Pancreas (tissue), 10 donors: ENCODE data around the gene RNF157. TPM values are rescaled to one million over a fixed set of nuclear protein-coding genes. Genes with fewer than 3 reads are reported as not detected.

Experiments
- ATAC-seq, 4 donors: fragments of 200-7000 bp; cut with Tn5 transposase; one replicate each; pipeline versions ENCODE4 v1.8.0 to v1.9.1; 2020; ENCODE audit warnings: mild to moderate bottlenecking in 4 of 4, moderate library complexity in 4 of 4
- DNase-seq, 6 donors: peaks; one replicate each; pipeline ENCODE4 v3.0.0-alpha.2; 2020
- FAIRE-seq: peaks from 2 replicates; lab custom pipeline; 2012; peaks lifted over from hg19 to GRCh38; lab: Jason Lieb, UNC
- H3K27ac ChIP-seq, 4 donors: fragments of 200-600 bp; sonication (generic); 1 replicate in 3 of 4; 2 replicates in 1 of 4; pipeline versions ENCODE4 v1.5.0 to v1.8.0; 2020
- H3K27me3 ChIP-seq, 4 donors: fragments of 200-600 bp; one replicate each; pipeline ENCODE4 v1.8.0; 2021
- H3K36me3 ChIP-seq, 3 donors: fragments of 200-600 bp; sonication (generic) in 1 of 3; one replicate each; pipeline versions ENCODE4 v1.5.0 to v1.8.0; 2020 to 2021
- H3K4me1 ChIP-seq, 3 donors: fragments of 200-600 bp; one replicate each; pipeline ENCODE4 v1.8.0; 2021
- H3K4me3 ChIP-seq, 4 donors: fragments of 200-600 bp; sonication (generic) in 2 of 4; one replicate each; pipeline versions ENCODE4 v1.5.0 to v1.8.0; 2020 to 2021
- H3K9me3 ChIP-seq, 4 donors: fragments of 200-600 bp; one replicate each; pipeline ENCODE4 v1.8.0; 2021
- WGBS, 2 donors: extraction: QIAGEN DNeasy Blood & Tissue Kit; methylation state at CpG; one replicate each; pipeline ENCODE4 v1.1.7; 2013; 5-methylcytosine and 5-hydroxymethylcytosine counted together
- intact Hi-C, 3 donors: fragments of 100-400 bp; cut with DNase I; formaldehyde crosslinking; loops; one replicate each; pipeline versions ENCODE4 v1.11.1 to v1.14.2; 2022
- polyA plus RNA-seq, 2 donors: library from polyadenylated mRNA; stranded (reverse); fragments of 200-250 nt; gene quantifications; one replicate each; pipeline ENCODE4 v1.2.3, GENCODE V29; 2013
- total RNA-seq, 6 donors: library from RNA; stranded (reverse); fragmentation: NEBNext Ultra II Directional in 4 of 6; extraction: Animal tissue kit (Norgen Biotek cat#: 25700) in 4 of 6; gene quantifications; one replicate each; pipeline versions ENCODE4 v1.2.1 to v1.2.4, GENCODE V29; 2021 to 2023
- TF ChIP-seq, protein P1 (sequence below), 4 donors: fragments of 200-600 bp; sonication (generic) in 3 of 4; IDR thresholded peaks; one replicate each; pipeline versions ENCODE4 v1.5.0 to v1.8.0; 2021; ENCODE audit warnings: antibody characterized with exemption in 4 of 4
- donor health status: healthy with polysubstance abuse.
- donor health status: DM: no; HTN: no; CAD: no; lungs with moderate emphysema.
- donor health status: DM: no; HTN: no; CAD: no.
- donor health status: control.
- donor health status: control.
- donor health status: Bipolar disorder and iron deficiency.
- donor health status: DM: yes; HTN: yes; CAD: no.
- donor health status: DM: no; HTN: no; CAD: no.
- donor health status: DM: no; HTN: no; CAD: no.
- donor health status: DM: yes; HTN: yes; CAD: no.

RNF157 gene
- total and polyA plus RNA-seq, 8 donors, result 0.87 to 6.4 (median 3.3) TPM

DNA sequence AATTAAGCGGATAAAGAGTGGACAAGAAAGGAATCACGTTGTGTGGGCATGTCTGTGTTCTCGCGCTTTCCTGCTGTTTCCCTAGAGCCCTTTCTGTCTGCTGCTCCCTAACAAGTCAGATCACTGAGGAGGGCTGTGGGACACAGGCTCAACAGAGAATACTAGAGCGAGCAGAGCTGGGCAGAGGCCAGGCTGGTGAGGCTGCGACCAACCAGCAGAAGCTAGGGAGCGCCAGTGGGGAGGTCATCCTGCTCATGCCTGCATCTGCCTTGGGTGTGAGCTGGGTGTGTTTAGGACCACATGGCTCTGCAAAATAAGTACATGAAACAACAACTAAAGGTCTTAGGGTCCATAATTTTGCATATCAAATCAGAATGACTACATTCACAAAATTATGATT is 87.7 kb downstream of the RNF157 start:
- intact Hi-C loops, result loop anchor here in 1 of 3 donors (5.0 kb wide), 1 partner anchor 35 kb away; no protein-coding TSS in a partner anchor
- H3K36me3 ChIP-seq, result no peaks in the 10 kb centered on the region
- ATAC-seq (no peak), FAIRE-seq (no peak), DNase-seq (no peak)
- H3K4me3 ChIP-seq, result no peak overlapping the region
- H3K4me1 ChIP-seq, result no peaks in the 10 kb centered on the region
- H3K27me3 ChIP-seq, result no peaks in the 10 kb centered on the region
- H3K9me3 ChIP-seq, result no peaks in the 10 kb centered on the region
- TF ChIP-seq, protein P1, sequence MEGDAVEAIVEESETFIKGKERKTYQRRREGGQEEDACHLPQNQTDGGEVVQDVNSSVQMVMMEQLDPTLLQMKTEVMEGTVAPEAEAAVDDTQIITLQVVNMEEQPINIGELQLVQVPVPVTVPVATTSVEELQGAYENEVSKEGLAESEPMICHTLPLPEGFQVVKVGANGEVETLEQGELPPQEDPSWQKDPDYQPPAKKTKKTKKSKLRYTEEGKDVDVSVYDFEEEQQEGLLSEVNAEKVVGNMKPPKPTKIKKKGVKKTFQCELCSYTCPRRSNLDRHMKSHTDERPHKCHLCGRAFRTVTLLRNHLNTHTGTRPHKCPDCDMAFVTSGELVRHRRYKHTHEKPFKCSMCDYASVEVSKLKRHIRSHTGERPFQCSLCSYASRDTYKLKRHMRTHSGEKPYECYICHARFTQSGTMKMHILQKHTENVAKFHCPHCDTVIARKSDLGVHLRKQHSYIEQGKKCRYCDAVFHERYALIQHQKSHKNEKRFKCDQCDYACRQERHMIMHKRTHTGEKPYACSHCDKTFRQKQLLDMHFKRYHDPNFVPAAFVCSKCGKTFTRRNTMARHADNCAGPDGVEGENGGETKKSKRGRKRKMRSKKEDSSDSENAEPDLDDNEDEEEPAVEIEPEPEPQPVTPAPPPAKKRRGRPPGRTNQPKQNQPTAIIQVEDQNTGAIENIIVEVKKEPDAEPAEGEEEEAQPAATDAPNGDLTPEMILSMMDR (IDR thresholded peaks at IDR 0.05), result no peak
- H3K27ac ChIP-seq, result no peak overlapping the region
- WGBS, 2 donors, result 83% methylated on average over 7 of the region's 7 CpGs

GRCh38 chr17:76151896-76152454 is 88.3 kb downstream of the RNF157 start:
- no peak for DNase-seq
- TF ChIP-seq, protein P1 (IDR thresholded peaks at IDR 0.05), result no peak
- no peak for FAIRE-seq
- no peak for ATAC-seq
- Histone ChIP-seq H3K4me3 (no peak overlapping the region), H3K36me3 (no peaks in the 10 kb centered on the region), H3K27me3 (no peaks in the 10 kb centered on the region), H3K4me1 (no peaks in the 10 kb centered on the region), H3K9me3 (no peaks in the 10 kb centered on the region), H3K27ac (no peak overlapping the region)
- intact Hi-C loops, result loop anchor here in 1 of 3 donors (5.0 kb wide), 1 partner anchor 35 kb away; no protein-coding TSS in a partner anchor
- 80 to 82% methylated on average over 8 of the region's 8 CpGs for WGBS, 2 donors

DNA sequence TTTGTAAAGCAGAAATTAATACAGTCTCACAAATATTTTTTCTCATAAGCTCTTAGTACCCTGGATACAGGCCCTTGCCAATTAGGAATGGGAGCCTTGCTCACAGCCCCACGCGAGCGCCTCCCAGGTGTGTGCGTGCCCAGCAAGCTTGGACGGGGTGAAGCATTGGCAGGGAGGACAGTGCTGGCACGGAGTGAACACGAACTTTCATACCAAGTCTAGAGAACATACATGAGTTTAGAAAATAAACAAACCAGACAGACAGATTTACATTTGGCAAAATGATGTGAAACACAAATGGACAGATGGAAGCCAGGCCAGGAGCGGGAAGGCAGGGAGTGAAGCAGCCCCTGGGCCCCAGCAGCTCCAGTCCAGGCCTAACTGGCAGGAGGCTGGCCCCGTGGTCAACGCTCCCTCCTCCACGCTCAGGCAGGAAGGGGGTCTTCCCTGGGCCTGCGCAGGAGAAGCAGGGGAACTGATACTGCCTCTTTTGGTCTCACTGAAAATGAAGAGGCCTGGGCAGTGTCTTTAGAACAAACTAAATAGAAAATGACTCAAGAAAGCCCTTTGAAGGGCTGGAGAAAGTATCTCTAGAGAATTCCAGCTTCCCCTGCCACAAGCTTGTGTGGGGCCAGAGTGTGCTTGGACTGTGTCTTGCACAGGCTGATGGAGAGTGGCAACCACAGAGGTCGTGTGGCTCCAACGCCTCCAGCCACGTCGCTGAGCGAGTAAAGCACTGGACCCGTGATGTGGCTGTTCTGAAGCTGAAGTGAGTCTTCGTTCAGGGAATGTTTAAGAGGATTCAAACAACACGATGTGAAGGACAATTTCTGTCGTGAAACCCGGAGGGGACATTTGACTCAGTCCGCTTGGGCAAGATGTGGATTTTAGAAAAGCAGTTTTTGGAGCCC is 89.3 kb downstream of the RNF157 start:
- H3K27ac ChIP-seq, result no peak overlapping the region
- no peak for FAIRE-seq

DNA sequence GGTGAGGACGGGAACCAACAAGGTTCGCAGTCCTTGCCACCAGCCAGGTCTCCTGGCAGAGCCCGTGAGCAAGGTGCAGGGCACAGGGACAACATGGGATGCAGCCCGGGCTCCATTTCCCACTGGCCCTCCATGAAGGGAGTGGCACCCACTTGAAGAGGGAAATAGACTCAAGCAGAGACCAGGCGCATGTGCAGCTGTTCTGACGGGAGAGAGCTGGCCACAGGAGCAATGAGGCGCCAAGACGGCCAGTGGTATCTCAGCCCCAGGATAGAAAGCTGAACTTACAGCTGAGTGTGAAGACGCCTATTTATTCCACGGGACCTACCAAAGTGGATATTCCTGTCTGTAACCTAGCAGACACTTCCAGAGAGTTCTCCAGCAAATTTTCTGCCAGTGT is 91.1 kb downstream of the RNF157 start:
- ATAC-seq, result no peak
- no peak overlapping the region for H3K27ac ChIP-seq
- no peak for DNase-seq
- no peaks in the 10 kb centered on the region for H3K36me3 ChIP-seq
- no peaks in the 10 kb centered on the region for H3K9me3 ChIP-seq
- TF ChIP-seq, protein P1 (IDR thresholded peaks at IDR 0.05), result no peak
- no peak for FAIRE-seq
- H3K27me3 ChIP-seq, result no peaks in the 10 kb centered on the region
- no peaks in the 10 kb centered on the region for H3K4me1 ChIP-seq
- H3K4me3 ChIP-seq, result no peak overlapping the region
- intact Hi-C loops, result no loop called here
- 79 to 90% methylated on average over 10 of the region's 10 CpGs for WGBS, 2 donors

More for the DNA sequence above, 89.3 kb downstream of the RNF157 start:
- H3K27me3 ChIP-seq, result no peaks in the 10 kb centered on the region
- intact Hi-C loops, result loop anchor here in 1 of 3 donors (5.0 kb wide), 1 partner anchor 34 kb away; no protein-coding TSS in a partner anchor
- no peaks in the 10 kb centered on the region for H3K36me3 ChIP-seq
- 78 to 83% methylated on average over 23 of the region's 23 CpGs for WGBS, 2 donors
- no peak for DNase-seq
- no peaks in the 10 kb centered on the region for H3K9me3 ChIP-seq
- H3K4me3 ChIP-seq, result no peak overlapping the region
- H3K4me1 ChIP-seq, result no peaks in the 10 kb centered on the region
- no peak for ATAC-seq
- TF ChIP-seq, protein P1 (IDR thresholded peaks at IDR 0.05), result no peak
